GM12892 (cell line): ENCODE measurements around the gene ERMN.

ENCODE experiments used
- POLR2A ChIP-seq: IDR thresholded peaks from 2 replicates; pipeline ENCODE4 v1.6.1; 2011; ENCODE audit warnings: low read depth, low read length, control low read depth
- POLR2AphosphoS5 ChIP-seq: IDR thresholded peaks from 2 replicates; pipeline ENCODE4 v1.6.1; 2011; ENCODE audit warnings: low read depth, low read length, control low read depth
- TAF1 ChIP-seq: IDR thresholded peaks from 2 replicates; pipeline ENCODE4 v1.6.1; 2011; ENCODE audit warnings: low read depth, mild to moderate bottlenecking, control low read depth, low read length, borderline replicate concordance

DNA sequence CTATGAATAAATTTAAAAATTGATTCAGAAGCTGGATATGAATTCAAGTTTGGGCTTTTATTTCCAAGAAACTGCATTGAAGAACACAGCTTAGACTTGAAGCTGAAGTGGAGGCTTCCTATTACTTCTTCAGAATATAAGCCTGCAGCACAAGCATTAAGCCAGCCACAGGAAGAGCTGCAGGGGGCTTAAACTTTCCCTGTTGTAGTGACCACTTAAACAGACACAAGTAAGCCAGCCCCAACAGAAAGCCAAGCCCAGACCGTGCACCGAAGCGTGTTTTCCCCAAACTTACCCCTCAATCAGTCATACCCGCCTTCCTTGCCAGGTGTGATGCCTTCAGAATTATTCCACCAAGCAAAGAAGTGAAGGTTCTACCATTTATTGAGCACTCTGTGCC is 28.7 kb downstream of the ERMN start:
- TF ChIP-seq POLR2A (no peak), POLR2AphosphoS5 (no peak), TAF1 (no peak)
